Measurements from ENCODE around the gene CTBP2.

- TF ChIP-seq, protein P1, sequence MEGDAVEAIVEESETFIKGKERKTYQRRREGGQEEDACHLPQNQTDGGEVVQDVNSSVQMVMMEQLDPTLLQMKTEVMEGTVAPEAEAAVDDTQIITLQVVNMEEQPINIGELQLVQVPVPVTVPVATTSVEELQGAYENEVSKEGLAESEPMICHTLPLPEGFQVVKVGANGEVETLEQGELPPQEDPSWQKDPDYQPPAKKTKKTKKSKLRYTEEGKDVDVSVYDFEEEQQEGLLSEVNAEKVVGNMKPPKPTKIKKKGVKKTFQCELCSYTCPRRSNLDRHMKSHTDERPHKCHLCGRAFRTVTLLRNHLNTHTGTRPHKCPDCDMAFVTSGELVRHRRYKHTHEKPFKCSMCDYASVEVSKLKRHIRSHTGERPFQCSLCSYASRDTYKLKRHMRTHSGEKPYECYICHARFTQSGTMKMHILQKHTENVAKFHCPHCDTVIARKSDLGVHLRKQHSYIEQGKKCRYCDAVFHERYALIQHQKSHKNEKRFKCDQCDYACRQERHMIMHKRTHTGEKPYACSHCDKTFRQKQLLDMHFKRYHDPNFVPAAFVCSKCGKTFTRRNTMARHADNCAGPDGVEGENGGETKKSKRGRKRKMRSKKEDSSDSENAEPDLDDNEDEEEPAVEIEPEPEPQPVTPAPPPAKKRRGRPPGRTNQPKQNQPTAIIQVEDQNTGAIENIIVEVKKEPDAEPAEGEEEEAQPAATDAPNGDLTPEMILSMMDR (conservative IDR thresholded peaks at IDR 0.05; ENCODE audit: low read depth, low read length), result no peak
- TF ChIP-seq EZH2 (IDR thresholded peaks at IDR 0.05; ENCODE audit: borderline replicate concordance, low read depth, low read length, poor library complexity, severe bottlenecking), result no peak
Observed at GRCh38 chr10:125071008-125071407, 89.4 kb downstream of the CTBP2 start.
